ENCODE results near the gene IGLL5. TPM values are rescaled to one million over a fixed set of nuclear protein-coding genes. Genes with fewer than 3 reads are reported as not detected.

Gene IGLL5
- polyA plus RNA-seq, 1 donor (not counting 4 experiments of a cell fraction or from before 2014, with no cell fraction given): not detected

- Histone ChIP-seq H3K4me2 (ENCODE audit: control insufficient read depth, extremely low read depth, insufficient read depth, low read depth, low read length) (no peak overlapping the region), H3K4me3 (ENCODE audit: control insufficient read depth in 2 of 3, extremely low read depth in 1 of 3, insufficient read depth in 2 of 3, low read depth in 1 of 3, low read length in 3 of 3) (no peak overlapping the region), H3K36me3 (ENCODE audit: control insufficient read depth in 2 of 2, extremely low read depth in 1 of 2, insufficient read depth in 2 of 2, low read length in 2 of 2) (no peaks in the 10 kb centered on the region), H3K27me3 (ENCODE audit: control insufficient read depth, extremely low read depth, insufficient read depth, low read length) (no peaks in the 10 kb centered on the region), H3K4me1 (ENCODE audit: control insufficient read depth, extremely low read depth, insufficient read depth, low read length) (no peaks in the 10 kb centered on the region), H2AFZ (ENCODE audit: control insufficient read depth, low read length) (no peak overlapping the region), H3K27ac (ENCODE audit: control insufficient read depth, insufficient read depth, low read length) (no peak overlapping the region), H3K79me2 (ENCODE audit: control insufficient read depth, insufficient read depth, low read length) (no peaks in the 10 kb centered on the region), H3K9ac (ENCODE audit: control insufficient read depth, extremely low read depth, insufficient read depth, low read length) (no peak overlapping the region), H4K20me1 (ENCODE audit: control insufficient read depth, extremely low read depth, insufficient read depth, low read length) (no peaks in the 10 kb centered on the region), H3K9me1 (ENCODE audit: control insufficient read depth, extremely low read depth, insufficient read depth, low read length) (no peaks in the 10 kb centered on the region), H3K9me3 (ENCODE audit: control insufficient read depth, low read depth, low read length) (no peaks in the 10 kb centered on the region)
- no peak for TF ChIP-seq EZH2 (IDR thresholded peaks at IDR 0.05; ENCODE audit: low read length)
- TF ChIP-seq, protein P1, sequence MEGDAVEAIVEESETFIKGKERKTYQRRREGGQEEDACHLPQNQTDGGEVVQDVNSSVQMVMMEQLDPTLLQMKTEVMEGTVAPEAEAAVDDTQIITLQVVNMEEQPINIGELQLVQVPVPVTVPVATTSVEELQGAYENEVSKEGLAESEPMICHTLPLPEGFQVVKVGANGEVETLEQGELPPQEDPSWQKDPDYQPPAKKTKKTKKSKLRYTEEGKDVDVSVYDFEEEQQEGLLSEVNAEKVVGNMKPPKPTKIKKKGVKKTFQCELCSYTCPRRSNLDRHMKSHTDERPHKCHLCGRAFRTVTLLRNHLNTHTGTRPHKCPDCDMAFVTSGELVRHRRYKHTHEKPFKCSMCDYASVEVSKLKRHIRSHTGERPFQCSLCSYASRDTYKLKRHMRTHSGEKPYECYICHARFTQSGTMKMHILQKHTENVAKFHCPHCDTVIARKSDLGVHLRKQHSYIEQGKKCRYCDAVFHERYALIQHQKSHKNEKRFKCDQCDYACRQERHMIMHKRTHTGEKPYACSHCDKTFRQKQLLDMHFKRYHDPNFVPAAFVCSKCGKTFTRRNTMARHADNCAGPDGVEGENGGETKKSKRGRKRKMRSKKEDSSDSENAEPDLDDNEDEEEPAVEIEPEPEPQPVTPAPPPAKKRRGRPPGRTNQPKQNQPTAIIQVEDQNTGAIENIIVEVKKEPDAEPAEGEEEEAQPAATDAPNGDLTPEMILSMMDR (optimal IDR thresholded peaks at IDR 0.05 in 1 of 3, IDR thresholded peaks at IDR 0.05 in 1 of 3, conservative IDR thresholded peaks at IDR 0.05 in 1 of 3; ENCODE audit: extremely low read depth in 1 of 3, insufficient read depth in 2 of 3, low read length in 3 of 3): no peak
- DNase-seq (ENCODE audit: low read depth, low spot score) (no peak), FAIRE-seq (no peak)
- dilution Hi-C loops (cut with MboI; ENCODE audit: extremely low pct_ligation_motif_present, low sequenced_read_pairs): no loop called here
Measured at GRCh38 chr22:22937894-22938480, 50.4 kb downstream of the IGLL5 start.

DNA sequence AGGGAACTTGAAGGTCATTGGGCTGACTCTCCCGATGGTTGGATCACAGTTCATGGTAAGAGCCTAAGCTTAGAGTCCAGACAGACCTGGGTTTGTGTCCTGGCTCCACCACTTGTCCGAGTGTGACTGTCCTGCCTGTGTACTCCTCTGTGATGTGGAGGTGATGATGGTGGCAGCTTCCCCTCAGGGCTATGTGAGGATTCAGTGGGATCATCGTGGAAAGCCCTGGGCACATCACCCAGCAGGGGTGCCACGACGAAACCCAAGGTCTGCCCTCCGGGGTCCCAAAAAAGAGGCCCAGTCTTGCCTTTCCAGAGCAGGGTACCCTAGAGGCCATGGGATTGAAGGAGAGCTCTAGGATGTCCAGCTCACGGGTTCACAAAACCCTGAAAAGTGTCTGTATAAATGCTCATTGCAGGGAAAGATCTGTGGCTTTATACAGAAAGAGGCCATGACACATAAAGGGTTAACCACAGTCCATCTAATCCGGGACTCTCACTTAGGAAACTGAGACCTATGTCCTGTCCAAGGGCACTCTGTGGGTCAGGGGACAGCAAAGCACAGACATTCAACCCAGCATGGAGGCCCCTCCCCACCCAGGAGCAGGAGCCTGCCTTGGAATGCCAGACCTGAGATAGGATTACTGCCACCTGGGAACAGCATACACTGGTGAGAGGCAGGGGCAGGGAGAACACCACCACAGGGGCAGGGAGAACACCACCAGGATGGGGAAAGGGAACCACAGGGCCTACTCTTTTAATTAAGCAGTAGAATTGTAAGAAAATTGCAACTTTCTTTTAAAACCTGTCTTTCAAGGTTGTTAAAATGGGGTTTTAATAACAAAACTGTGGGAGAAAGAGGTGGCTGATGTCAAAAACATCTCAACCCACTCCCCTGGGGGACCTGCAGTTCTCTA is 51.3 kb downstream of the IGLL5 start:
- H3K27me3 ChIP-seq (ENCODE audit: control insufficient read depth, extremely low read depth, insufficient read depth, low read length): peaks cover under 1% of the 10 kb centered on the region
- no peak overlapping the region for H3K27ac ChIP-seq (ENCODE audit: control insufficient read depth, insufficient read depth, low read length)
- no peak for DNase-seq (ENCODE audit: low read depth, low spot score)
- no peak overlapping the region for H3K4me3 ChIP-seq (ENCODE audit: control insufficient read depth in 2 of 3, extremely low read depth in 1 of 3, insufficient read depth in 2 of 3, low read depth in 1 of 3, low read length in 3 of 3)
- no peak overlapping the region for H3K9ac ChIP-seq (ENCODE audit: control insufficient read depth, extremely low read depth, insufficient read depth, low read length)
- H3K4me1 ChIP-seq (ENCODE audit: control insufficient read depth, extremely low read depth, insufficient read depth, low read length): no peaks in the 10 kb centered on the region
- H3K79me2 ChIP-seq (ENCODE audit: control insufficient read depth, insufficient read depth, low read length): no peaks in the 10 kb centered on the region
- H3K9me1 ChIP-seq (ENCODE audit: control insufficient read depth, extremely low read depth, insufficient read depth, low read length): no peaks in the 10 kb centered on the region
- no peaks in the 10 kb centered on the region for H3K9me3 ChIP-seq (ENCODE audit: control insufficient read depth, low read depth, low read length)
- FAIRE-seq: no peak
- no peaks in the 10 kb centered on the region for H3K36me3 ChIP-seq (ENCODE audit: control insufficient read depth in 2 of 2, extremely low read depth in 1 of 2, insufficient read depth in 2 of 2, low read length in 2 of 2)
- H3K4me2 ChIP-seq (ENCODE audit: control insufficient read depth, extremely low read depth, insufficient read depth, low read depth, low read length): no peak overlapping the region
- H4K20me1 ChIP-seq (ENCODE audit: control insufficient read depth, extremely low read depth, insufficient read depth, low read length): no peaks in the 10 kb centered on the region
- no peak overlapping the region for H2AFZ ChIP-seq (ENCODE audit: control insufficient read depth, low read length)
- dilution Hi-C loops (cut with MboI; ENCODE audit: extremely low pct_ligation_motif_present, low sequenced_read_pairs): no loop called here
- TF ChIP-seq, protein P1 (optimal IDR thresholded peaks at IDR 0.05 in 1 of 3, IDR thresholded peaks at IDR 0.05 in 1 of 3, conservative IDR thresholded peaks at IDR 0.05 in 1 of 3; ENCODE audit: extremely low read depth in 1 of 3, insufficient read depth in 2 of 3, low read length in 3 of 3): no peak
- TF ChIP-seq EZH2 (IDR thresholded peaks at IDR 0.05; ENCODE audit: low read length): no peak
